Nephron (organoid): Measurements from ENCODE around the gene CPOX.

Experiments used
- H3K27ac Mint-ChIP-seq, 3 experiments: 2 replicates each; pipeline ENCODE4 v1.8.0; 2020; ENCODE audit warnings: mixed read lengths in 3 of 3, mild to moderate bottlenecking in 2 of 3, moderate library complexity in 1 of 3
- H3K27me3 Mint-ChIP-seq: 2 replicates; pipeline ENCODE4 v1.8.0; 2021; ENCODE audit warnings: low read depth, mild to moderate bottlenecking, moderate library complexity, mixed read lengths
- H3K36me3 Mint-ChIP-seq: 2 replicates; pipeline ENCODE4 v1.8.0; 2020; ENCODE audit warnings: low read depth, mixed read lengths
- H3K4me1 Mint-ChIP-seq: 2 replicates; pipeline ENCODE4 v1.8.0; 2020; ENCODE audit warnings: mixed read lengths
- H3K4me3 Mint-ChIP-seq, 3 experiments: 2 replicates each; pipeline ENCODE4 v1.8.0; 2020; ENCODE audit warnings: mild to moderate bottlenecking in 3 of 3, mixed read lengths in 3 of 3, moderate library complexity in 2 of 3
- H3K9me3 Mint-ChIP-seq: 2 replicates; pipeline ENCODE4 v1.8.0; 2020; ENCODE audit warnings: mixed read lengths
- TF ChIP-seq, protein P1 (sequence below), 3 experiments: fragments of 200-600 bp; sonication (generic); IDR thresholded peaks; one replicate each; pipeline ENCODE4 v1.5.0; 2021; ENCODE audit warnings: antibody characterized with exemption in 3 of 3; ENCODE audit not compliant: unreplicated experiment in 3 of 3

CPOX gene

DNA sequence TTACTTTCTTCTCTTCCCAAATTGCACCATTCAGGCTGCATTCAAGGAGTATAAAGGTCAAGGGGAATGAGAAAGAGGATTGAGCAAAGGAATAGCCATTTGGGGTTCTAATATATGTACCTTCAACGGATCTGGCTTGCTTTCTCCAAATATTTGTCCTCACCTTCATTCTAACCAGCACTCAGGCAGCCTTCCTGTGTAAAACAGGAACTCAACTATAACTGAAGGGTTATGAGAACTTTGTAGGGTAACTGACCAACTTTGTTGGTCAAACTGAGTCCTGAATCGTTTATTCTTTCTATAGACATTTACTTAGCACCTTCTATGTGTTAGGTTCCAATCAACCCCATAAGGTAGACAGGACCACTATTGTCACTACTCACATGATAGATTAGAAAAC is 5.1 kb upstream of the CPOX start:
- TF ChIP-seq, protein P1, sequence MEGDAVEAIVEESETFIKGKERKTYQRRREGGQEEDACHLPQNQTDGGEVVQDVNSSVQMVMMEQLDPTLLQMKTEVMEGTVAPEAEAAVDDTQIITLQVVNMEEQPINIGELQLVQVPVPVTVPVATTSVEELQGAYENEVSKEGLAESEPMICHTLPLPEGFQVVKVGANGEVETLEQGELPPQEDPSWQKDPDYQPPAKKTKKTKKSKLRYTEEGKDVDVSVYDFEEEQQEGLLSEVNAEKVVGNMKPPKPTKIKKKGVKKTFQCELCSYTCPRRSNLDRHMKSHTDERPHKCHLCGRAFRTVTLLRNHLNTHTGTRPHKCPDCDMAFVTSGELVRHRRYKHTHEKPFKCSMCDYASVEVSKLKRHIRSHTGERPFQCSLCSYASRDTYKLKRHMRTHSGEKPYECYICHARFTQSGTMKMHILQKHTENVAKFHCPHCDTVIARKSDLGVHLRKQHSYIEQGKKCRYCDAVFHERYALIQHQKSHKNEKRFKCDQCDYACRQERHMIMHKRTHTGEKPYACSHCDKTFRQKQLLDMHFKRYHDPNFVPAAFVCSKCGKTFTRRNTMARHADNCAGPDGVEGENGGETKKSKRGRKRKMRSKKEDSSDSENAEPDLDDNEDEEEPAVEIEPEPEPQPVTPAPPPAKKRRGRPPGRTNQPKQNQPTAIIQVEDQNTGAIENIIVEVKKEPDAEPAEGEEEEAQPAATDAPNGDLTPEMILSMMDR (IDR thresholded peaks at IDR 0.05; ENCODE audit: unreplicated experiment in 3 of 3), result no peak
- no peak overlapping the region for H3K4me3 Mint-ChIP-seq
- H3K36me3 Mint-ChIP-seq, result no peaks in the 10 kb centered on the region
- no peak overlapping the region for H3K27ac Mint-ChIP-seq
- no peaks in the 10 kb centered on the region for H3K9me3 Mint-ChIP-seq
- peaks cover 3% of the 10 kb centered on the region for H3K27me3 Mint-ChIP-seq
- no peaks in the 10 kb centered on the region for H3K4me1 Mint-ChIP-seq

DNA sequence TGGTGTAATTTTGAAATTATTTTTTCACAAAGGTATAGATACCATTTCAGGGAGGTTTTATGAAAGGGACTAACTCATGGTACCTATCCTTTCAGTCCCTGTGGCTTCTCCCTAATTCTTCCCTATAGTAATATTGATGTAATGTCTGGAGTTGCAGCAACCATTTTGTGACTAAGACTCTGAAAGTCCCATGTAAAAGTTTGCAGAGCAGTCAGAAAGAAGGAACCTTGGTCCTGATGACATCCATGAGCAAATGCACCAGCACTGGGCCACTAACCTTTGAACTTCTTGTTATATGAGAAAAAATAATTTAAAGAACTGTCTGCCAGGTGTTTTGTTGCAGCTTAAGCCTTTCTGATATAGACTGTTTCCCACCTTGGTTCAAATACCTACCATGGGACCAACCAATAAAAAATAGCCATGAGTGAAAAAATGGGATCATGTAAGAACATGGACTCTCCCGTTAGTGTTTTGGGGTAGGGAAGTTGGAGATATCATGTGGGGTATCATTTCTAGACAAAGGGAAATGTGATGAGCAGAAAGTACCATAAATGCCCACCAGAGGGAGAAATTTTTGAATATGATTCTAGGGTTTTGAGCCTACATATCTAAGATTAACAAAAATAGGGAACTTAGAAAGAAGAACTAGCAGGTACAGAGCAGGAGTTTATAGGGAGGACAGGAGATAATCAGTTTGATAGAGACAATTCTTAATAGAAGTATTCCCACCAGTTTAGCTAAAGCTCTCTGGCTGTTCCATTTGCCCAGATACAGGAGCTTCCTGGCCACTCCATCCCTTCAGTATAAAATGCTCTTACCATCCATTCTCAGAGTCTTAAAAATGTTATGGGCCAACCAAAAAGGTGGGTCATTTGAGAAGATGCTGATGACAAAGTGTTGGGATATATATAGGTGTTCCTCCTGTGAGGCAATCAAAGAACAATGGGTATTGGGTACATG is 3.4 kb upstream of the CPOX start:
- Mint-ChIP-seq H3K36me3 (no peaks in the 10 kb centered on the region), H3K27me3 (no peaks in the 10 kb centered on the region), H3K4me1 (peaks cover 6% of the 10 kb centered on the region), H3K27ac (no peak overlapping the region), H3K9me3 (no peaks in the 10 kb centered on the region), H3K4me3 (peak overlapping the region; percentile 3 to 61 (median 13))
- TF ChIP-seq, protein P1 (IDR thresholded peaks at IDR 0.05; ENCODE audit: unreplicated experiment in 3 of 3), result peak; percentile 62 to 72 (median 62)

DNA sequence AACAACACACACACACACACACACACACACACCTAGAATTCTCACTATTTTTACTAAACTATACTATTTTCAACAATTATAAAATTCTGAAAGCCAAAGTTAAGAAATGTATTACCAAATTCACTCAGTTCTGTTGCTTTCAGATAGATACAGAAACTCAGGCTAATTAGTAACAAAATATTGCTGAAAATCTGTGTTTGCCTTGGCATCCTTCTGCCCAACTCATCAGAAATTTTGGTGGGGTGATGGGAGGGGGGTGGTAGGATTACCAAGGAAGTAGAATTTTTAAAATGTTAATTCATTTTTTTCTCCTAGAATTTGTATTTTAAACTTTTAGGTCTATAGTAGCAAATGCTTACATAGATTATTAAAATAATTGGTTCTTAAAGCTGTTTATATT is 2.7 kb upstream of the CPOX start:
- Mint-ChIP-seq H3K27me3 (no peaks in the 10 kb centered on the region), H3K9me3 (no peaks in the 10 kb centered on the region), H3K27ac (no peak overlapping the region), H3K4me1 (peaks cover 6% of the 10 kb centered on the region), H3K4me3 (no peak overlapping the region), H3K36me3 (no peaks in the 10 kb centered on the region)
- TF ChIP-seq, protein P1 (IDR thresholded peaks at IDR 0.05; ENCODE audit: unreplicated experiment in 3 of 3), result no peak

DNA sequence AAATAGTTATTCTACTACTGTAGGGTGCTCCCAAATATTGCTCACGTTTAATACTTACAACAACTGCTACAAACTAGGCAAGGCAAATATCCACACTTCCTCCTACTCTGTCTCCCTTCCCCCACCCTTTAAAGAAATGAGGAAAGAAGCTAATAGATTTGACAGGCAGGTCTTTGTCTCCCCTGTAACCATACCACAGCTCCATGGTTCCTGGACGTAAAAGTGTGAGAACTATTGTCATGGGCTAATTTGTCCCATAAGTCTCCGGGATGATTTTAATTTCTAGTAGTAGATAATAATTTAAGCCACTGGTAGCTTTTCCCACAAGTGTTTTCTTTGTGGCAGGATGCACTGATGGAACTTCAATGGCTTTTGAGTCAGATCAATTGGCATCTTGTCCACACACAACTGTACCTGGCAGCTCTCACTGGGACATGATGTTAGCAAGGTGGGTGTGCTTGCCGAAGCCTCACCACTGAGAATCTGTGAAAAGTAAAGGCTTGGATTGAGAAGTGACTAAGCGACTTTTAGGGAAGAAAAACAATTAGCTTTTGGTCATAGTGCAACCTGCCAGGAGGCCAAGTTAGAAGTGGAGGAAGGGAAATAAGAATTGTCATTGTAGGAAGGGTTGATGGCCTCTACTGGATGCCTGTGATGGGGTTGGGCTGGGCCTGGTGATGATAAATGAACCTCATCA is 1.4 kb upstream of the CPOX start:
- H3K27me3 Mint-ChIP-seq, result no peaks in the 10 kb centered on the region
- no peaks in the 10 kb centered on the region for H3K9me3 Mint-ChIP-seq
- peaks cover 3% of the 10 kb centered on the region for H3K36me3 Mint-ChIP-seq
- peaks cover 6% of the 10 kb centered on the region for H3K4me1 Mint-ChIP-seq
- H3K4me3 Mint-ChIP-seq, result peak overlapping the region; percentile 31 to 79 (median 51)
- TF ChIP-seq, protein P1 (IDR thresholded peaks at IDR 0.05; ENCODE audit: unreplicated experiment in 3 of 3), result no peak
- H3K27ac Mint-ChIP-seq, result no peak overlapping the region

DNA sequence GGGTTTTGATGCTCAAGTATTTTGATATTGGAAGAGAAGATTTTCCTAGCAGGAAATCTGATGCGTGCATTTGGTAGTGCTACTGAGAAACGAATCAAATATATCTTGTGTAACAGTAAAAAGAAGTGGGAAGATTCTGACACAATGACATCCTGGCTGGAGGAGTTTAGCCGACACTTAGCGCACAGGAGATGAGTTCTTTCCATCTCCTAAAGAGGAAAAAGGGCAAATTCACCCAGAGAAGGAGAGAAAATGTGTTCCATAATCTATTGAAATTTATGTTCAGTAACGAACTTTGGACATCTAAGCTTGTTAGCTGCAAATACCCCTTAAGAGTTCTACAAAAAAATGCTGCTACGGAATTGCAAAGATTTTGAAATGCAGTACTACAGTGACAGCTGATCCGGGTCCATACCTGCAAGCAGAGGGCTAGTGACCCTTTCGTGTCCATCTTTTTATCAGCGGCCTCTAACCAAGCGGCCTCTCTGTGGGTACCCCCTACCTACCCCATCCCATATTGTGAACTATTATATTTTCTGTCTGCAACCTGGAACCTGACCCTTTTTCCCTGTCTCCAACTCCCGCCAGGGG is 971 bp downstream of the CPOX start:
- peaks cover 6% of the 10 kb centered on the region for H3K4me1 Mint-ChIP-seq
- TF ChIP-seq, protein P1 (IDR thresholded peaks at IDR 0.05; ENCODE audit: unreplicated experiment in 3 of 3), result no peak
- no peaks in the 10 kb centered on the region for H3K9me3 Mint-ChIP-seq
- H3K36me3 Mint-ChIP-seq, result peaks cover 20% of the 10 kb centered on the region
- H3K27ac Mint-ChIP-seq, result no peak overlapping the region
- H3K27me3 Mint-ChIP-seq, result no peaks in the 10 kb centered on the region
- H3K4me3 Mint-ChIP-seq, result peak overlapping the region; percentile 85 to 95 (median 87)
